Retina (tissue), 1 donor: ENCODE results near the gene ATPAF1.

ENCODE experiments used
- DNase-seq: peaks from one replicate; pipeline ENCODE4 v3.0.0-alpha.2; 2016

Gene ATPAF1

DNA sequence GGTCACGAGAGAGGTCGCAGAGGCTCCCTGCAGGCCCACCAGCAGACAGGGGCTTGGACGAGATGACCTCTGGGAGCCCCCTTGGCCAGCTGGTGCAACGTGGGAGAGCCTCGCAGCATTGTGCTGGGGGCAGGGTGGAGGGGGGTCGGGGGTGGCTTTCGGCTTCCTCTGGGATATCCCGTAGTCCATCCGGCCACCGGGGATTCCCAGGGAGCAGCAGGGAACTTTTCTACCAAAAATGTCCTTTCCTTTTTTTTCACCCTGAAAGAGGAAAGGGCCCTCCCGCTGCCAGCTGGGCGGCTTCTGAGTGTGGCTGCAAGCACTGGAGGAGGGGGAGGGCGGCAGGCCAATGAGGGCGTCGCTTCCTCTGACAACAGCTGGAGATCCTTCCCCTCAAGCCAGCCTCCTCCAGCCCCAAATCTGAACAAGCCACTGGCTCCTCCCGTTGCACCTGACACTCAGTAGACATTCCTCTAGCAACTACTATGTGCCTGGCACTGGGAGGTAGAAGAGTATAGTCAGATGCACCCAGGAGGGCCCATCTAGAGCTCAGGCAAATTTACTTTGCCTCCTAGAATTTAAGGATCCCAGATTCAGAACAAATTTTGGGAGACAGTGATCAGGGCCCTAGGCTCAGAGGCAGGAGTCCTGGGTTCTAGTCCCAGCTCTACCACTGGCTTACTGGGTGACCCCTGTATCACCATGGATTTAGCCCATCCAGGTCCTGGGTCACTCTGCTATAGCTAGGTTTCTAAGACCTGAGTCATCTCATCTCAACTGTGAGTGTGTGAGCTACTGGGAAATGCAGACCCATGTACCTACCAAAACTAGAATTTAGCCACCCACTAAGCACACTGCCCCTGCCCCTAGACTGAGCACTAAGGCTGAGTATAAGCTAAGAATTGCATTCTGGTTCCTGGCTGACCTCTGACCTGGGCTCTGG lies 54.2 kb downstream of the ATPAF1 start:
- peak; percentile 41 for DNase-seq

DNA sequence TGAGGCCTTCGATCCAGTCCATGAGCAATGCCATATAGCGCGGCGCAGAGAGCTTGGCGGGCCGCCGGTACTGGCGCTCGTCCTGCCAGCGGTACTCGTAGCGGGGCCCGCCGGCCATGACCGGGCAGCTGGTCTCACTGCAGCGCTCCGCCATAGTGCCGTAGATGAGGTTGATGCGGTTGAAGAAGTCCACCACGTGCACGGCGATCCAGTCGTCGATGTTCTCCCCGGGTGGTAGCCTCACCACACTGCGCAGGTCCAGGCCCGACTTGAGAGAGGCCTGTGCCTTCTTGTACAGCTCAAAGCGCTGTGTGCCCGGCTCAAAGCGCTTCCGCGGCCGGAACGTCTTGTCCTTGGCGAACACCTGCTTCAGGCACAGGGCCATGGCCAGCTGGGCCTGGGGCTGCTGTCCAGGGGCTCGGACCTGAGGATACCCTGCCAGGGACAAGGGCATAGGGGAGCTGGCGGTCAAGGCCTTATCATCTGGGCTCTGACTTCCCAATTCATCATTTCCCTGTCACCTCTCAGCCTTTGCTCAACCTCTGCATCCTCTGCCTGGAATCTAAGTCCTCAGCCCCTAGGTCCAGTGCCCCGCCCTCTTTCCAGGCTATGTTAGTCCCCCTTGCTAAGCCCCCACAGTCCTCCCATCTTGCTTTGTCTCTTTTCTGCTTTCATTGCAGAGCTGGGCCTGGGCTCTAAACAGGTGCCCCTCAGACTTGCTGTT lies 55.1 kb downstream of the ATPAF1 start:
- DNase-seq, result peak; percentile 18

DNA sequence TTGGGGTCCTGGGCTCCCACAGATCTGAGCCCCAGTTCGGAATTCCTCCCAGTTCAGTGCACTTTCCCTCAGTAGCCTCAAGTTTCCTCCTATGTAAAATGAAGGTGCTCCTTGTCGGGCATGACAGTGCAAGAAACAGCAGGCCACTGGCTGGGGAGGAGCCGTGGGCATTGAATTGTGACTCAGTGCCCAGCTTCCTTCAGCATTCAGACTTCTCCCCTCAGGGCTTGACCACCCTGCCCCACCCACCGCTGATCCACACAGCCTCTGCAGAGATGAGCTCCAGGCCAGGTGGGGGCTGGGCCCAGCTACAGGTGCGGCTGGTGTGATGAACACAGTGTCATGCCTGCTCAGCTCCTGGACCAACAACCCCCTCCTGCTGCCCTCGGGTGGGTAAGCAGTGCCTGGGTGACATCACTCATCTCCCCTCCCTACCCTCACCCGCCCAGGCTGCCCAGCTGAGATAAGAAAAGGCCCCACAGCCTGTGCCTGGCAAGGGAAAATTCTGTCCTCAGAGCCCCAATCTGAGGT lies 56.4 kb downstream of the ATPAF1 start:
- DNase-seq, result no peak

DNA sequence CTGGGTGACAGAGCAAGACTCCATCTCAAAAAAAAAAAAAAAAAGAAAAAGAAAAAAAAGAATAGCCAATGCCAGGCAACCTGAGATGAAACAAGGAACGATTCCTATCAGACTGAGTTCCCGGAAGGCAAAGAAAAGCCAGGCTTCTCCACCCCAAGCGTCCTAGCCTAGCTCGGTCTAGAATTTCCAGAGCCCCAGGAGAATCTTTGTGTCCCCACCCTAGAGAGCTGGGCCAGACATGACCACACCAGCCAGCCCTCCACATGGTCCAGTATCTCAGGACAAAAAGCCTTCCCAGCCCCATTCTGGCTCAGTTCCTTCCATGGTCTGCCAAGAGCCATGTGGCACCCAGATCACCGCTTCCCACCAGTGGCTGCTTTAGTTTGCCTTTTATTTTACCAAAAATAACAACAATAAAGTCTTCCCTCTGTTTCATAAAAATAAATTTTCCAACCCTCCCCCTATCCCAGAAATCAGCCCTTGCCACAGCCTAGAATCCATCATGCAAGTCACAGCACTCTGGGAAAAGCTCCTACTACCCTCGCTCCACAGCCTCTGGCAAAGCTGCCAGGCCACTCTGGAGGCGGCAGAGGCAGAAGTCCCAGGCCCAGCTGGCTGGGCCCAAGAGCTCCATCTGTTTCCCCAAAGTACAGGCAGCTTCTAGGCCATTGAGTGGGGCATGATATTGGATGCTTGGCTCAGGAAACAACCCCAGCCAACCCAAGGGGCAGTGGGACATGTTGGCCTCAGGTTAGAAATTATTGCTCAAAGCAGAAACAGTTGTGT lies 60.6 kb downstream of the ATPAF1 start:
- DNase-seq, result no peak

DNA sequence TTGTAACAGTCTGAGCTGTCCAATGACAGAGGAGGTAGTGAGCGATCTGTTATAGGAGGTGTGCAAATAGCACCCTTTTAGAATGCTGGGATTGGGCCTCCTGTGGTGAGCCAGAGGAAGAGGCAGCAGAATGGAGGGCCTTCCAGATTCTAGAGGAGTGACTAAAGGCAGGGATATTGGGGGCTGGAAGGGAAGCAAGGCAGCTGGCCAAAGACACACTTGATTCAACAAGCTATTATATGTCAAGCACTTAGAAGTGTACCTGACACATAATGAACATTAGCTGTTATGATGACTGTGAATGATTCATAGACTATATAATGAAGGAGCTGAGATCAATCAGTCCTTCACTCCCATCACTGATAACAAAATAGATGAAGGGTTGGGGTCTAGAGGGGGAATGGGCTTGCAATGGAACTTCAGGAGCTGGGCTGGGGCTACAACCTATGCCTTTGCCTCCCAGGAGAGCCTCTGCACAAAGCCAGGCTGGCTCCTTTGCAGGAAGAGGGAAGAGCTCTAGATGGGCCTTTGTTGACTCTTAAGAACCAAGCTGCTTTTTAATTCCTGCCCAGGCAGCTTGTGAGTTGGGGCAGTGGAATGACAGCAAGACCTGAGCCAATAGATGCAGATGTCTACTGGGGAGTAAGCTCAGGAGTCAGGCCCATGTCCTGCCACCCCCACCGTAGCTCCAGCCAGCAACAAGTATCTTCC lies 61.8 kb downstream of the ATPAF1 start:
- no peak for DNase-seq

DNA sequence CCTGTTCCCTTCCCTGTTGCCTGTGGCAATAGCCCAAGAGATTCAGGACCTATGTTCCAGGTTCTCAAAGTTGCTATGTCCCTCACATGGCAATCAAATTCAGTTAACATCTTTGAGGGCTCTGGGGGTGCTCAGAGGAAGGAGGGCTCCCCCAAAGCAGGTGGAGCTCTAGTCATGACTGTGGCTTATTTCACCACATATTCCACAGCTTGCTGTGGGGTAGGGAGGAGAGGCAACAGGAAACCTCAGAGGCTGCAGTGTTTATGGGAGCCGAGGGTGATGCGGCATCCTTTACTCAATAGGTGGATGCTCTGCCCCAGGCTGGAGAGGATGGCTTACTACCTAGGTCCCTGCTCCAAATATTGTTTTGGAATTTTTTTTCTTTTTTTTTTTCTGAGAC lies 62.9 kb downstream of the ATPAF1 start:
- DNase-seq, result no peak

- peak; percentile 97 for DNase-seq
These were observed 64.2 kb downstream of the ATPAF1 start, which contains the start of gene MKNK1 for GRCh38 chr1:46603858-46604549. Gene MKNK1 (minus strand): TSS chr1:46604268. CDS start chr1:46583327, 20,941 bp downstream.

DNA sequence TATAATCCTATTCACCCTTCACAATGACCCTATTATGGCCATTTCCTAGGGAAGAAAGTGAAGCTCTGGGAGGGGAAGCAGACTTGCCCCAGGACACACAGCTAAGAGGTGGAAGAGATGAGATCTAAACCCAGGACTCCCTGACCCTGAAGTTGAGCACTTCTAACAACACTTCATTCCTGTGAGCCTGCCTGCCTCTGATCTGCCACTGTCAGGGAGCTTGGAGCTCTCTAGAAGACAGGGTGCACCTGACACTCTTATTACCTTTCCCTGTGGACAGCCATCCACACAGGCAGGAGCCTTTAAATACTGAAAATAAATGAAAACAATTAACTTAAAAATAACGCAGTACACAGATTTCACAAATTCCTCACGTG lies 64.7 kb downstream of the ATPAF1 start:
- DNase-seq, result no peak

- no peak for DNase-seq
These were observed 66.7 kb downstream of the ATPAF1 start for GRCh38 chr1:46601257-46602007.

DNA sequence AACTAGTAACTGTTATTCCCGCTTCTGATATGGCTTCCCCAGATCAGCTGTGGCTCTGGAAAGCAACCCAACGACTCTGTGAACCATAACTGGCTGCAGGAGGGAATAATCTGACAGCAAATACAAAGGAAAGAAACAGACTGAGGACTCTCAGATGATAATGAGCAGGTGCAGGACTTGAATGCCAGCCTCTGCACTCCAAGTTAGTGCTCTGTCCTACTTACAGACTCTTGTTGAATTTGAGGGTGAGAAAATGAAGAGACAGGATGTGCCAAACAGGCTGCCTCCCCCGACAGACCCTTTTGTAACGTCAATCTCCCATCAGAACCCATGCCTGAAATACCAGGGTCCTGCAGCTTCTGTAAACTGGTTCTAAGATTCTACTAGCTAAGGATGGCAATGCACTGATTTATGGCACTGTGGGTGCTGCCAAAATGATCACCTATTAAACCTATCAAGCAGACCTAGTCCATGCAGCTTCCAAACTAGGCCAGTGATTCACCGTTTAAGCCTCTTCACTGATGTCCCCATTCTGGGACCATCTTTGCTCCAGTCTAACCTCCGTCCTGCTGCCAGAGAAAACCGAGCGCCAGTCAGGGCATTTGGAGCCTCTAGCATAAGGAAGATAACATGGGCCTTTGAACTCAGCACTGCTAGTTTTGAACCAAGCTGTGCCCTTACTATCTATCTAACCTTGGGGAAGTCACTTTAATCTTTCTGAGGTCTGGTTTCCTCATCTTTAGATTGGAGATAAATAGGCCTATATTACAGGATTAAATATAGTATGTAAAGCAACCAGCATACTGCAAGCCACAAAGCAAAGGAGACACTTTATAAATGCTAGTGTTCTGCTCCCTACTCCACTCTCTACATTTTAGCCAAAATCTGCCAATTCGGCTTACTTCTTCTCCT lies 68.8 kb downstream of the ATPAF1 start:
- no peak for DNase-seq

- no peak for DNase-seq
These were observed 71.3 kb downstream of the ATPAF1 start for GRCh38 chr1:46596846-46597245.

- no peak for DNase-seq
These were observed 72.1 kb downstream of the ATPAF1 start for GRCh38 chr1:46596036-46596435.

- no peak for DNase-seq
These were observed 73.0 kb downstream of the ATPAF1 start for GRCh38 chr1:46595127-46595526.

- DNase-seq, result no peak
These were observed 74.1 kb downstream of the ATPAF1 start for GRCh38 chr1:46594063-46594462.

- no peak for DNase-seq
These were observed 75.3 kb downstream of the ATPAF1 start for GRCh38 chr1:46592823-46593222.

DNA sequence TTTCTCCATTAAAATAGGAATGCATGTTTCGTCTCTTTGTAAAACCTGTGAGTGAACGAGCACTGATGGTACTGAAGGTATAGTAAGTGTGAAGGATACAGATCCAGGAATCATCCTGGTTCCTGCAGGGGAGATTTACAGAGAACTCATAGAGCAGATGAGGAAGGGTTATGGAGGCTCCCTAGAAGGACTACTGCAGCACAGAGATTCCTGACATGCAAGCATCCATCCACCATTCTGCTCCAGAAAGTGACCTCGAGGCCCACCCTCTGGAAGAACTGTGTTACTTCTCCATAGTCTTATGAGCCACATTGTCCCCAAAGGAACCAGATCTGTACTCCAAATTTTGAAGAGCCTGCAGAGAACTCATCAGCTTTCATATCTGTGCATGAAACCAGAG lies 78.6 kb downstream of the ATPAF1 start:
- DNase-seq, result no peak

DNA sequence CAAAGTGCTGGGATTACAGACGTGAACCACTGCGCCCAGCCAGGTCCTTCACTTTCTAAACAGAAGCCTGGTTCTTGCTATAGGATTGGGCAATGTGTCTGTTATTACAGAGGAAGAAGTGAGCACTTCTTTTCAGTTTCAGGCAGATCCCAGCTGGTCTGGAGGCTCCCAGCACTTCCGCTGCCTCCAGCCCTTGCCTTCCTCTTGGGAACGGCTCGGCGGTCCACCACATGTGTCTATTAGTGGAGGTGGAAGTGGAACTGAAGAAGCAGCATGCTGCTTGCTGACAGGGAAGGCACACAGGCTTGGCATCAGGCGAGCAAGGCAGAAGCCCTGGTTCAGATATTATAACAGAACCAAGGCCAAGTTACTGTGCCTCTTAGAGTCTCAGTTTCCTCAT lies 81.1 kb downstream of the ATPAF1 start:
- no peak for DNase-seq

- DNase-seq, result peak; percentile 33
These were observed 82.7 kb downstream of the ATPAF1 start for GRCh38 chr1:46585312-46585938.

- DNase-seq, result no peak
These were observed 84.7 kb downstream of the ATPAF1 start for GRCh38 chr1:46583494-46583893.
